ENCODE results near the gene LRTM1. TPM values are rescaled to one million over a fixed set of nuclear protein-coding genes. Genes with fewer than 3 reads are reported as not detected.

LRTM1 gene
- total RNA-seq, 1 experiment from 2014 or later, result not detected

- Histone ChIP-seq H3K79me2 (ENCODE audit: insufficient read depth, low read length) (no peaks in the 10 kb centered on the region), H3K9me3 (ENCODE audit: control insufficient read depth in 1 of 2, insufficient read depth in 1 of 2, low read depth in 1 of 2, low read length in 2 of 2) (peaks cover 0 to 9% of the 10 kb centered on the region in 2 experiments; a peak in 1 of 4 replicates), H3K36me3 (ENCODE audit: control insufficient read depth in 1 of 2, insufficient read depth in 2 of 2, low read length in 2 of 2) (no peaks in the 10 kb centered on the region), H3K27ac (ENCODE audit: low read depth, low read length) (no peak overlapping the region), H3K4me3 (replicated peaks in 1 of 2; ENCODE audit: low read depth in 1 of 2, low read length in 2 of 2) (no peak overlapping the region), H4K20me1 (ENCODE audit: insufficient read depth) (no peaks in the 10 kb centered on the region), H2AFZ (ENCODE audit: low read depth, low read length, poor library complexity, severe bottlenecking) (no peak overlapping the region), H3K9me2 (ENCODE audit: insufficient read depth) (no peaks in the 10 kb centered on the region), H3K27me3 (ENCODE audit: insufficient read depth, low read length) (no peaks in the 10 kb centered on the region), H3K4me2 (ENCODE audit: low read length) (no peak overlapping the region), H3K9ac (ENCODE audit: low read length) (no peak overlapping the region), H3K4me1 (ENCODE audit: control insufficient read depth in 1 of 2, insufficient read depth in 2 of 2, low read length in 2 of 2) (no peaks in the 10 kb centered on the region)
- ATAC-seq (no peak), DNase-seq (ENCODE audit: low read depth, low spot score) (no peak)
- no TSS peak for BruUV-seq (replicated peaks)
- ChIA-PET POLR2A (no interaction called here), CTCF (no interaction called here), RAD21 (ENCODE audit: low non-redundant PET in 1 of 2, low total read pairs in 2 of 2, uncharacterized antibody in 2 of 2, unreplicated experiment in 2 of 2) (no interaction called here)
- TF ChIP-seq ELF1 (IDR thresholded peaks at IDR 0.05; ENCODE audit: borderline replicate concordance, low read depth) (no peak), JUND (IDR thresholded peaks at IDR 0.05) (no peak), SRF (IDR thresholded peaks at IDR 0.05; ENCODE audit: low read depth) (no peak)
- TF ChIP-seq, protein P1, sequence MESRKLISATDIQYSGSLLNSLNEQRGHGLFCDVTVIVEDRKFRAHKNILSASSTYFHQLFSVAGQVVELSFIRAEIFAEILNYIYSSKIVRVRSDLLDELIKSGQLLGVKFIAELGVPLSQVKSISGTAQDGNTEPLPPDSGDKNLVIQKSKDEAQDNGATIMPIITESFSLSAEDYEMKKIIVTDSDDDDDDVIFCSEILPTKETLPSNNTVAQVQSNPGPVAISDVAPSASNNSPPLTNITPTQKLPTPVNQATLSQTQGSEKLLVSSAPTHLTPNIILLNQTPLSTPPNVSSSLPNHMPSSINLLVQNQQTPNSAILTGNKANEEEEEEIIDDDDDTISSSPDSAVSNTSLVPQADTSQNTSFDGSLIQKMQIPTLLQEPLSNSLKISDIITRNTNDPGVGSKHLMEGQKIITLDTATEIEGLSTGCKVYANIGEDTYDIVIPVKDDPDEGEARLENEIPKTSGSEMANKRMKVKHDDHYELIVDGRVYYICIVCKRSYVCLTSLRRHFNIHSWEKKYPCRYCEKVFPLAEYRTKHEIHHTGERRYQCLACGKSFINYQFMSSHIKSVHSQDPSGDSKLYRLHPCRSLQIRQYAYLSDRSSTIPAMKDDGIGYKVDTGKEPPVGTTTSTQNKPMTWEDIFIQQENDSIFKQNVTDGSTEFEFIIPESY (IDR thresholded peaks at IDR 0.05; ENCODE audit: extremely low read depth, insufficient replicate concordance, low read length), result no peak
- TF ChIP-seq, protein P2, sequence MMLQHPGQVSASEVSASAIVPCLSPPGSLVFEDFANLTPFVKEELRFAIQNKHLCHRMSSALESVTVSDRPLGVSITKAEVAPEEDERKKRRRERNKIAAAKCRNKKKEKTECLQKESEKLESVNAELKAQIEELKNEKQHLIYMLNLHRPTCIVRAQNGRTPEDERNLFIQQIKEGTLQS (IDR thresholded peaks at IDR 0.05), result no peak
- intact Hi-C loops (cut with micrococcal nuclease), result no loop called here
Measured at GRCh38 chr3:54917174-54917573, 10.7 kb downstream of the LRTM1 start.

- DNase-seq (ENCODE audit: low read depth, low spot score) (no peak), ATAC-seq (no peak)
- Histone ChIP-seq H3K4me2 (ENCODE audit: low read length) (no peak overlapping the region), H4K20me1 (ENCODE audit: insufficient read depth) (no peaks in the 10 kb centered on the region), H3K36me3 (ENCODE audit: control insufficient read depth in 1 of 2, insufficient read depth in 2 of 2, low read length in 2 of 2) (no peaks in the 10 kb centered on the region), H3K27me3 (ENCODE audit: insufficient read depth, low read length) (no peaks in the 10 kb centered on the region), H2AFZ (ENCODE audit: low read depth, low read length, poor library complexity, severe bottlenecking) (no peak overlapping the region), H3K9me2 (ENCODE audit: insufficient read depth) (no peaks in the 10 kb centered on the region), H3K9ac (ENCODE audit: low read length) (no peak overlapping the region), H3K4me3 (replicated peaks in 1 of 2; ENCODE audit: low read depth in 1 of 2, low read length in 2 of 2) (no peak overlapping the region), H3K79me2 (ENCODE audit: insufficient read depth, low read length) (no peaks in the 10 kb centered on the region), H3K9me3 (ENCODE audit: control insufficient read depth in 1 of 2, insufficient read depth in 1 of 2, low read depth in 1 of 2, low read length in 2 of 2) (peaks cover 0 to 9% of the 10 kb centered on the region in 2 experiments; a peak in 1 of 4 replicates), H3K4me1 (ENCODE audit: control insufficient read depth in 1 of 2, insufficient read depth in 2 of 2, low read length in 2 of 2) (no peaks in the 10 kb centered on the region), H3K27ac (ENCODE audit: low read depth, low read length) (no peak overlapping the region)
- RAD21 ChIA-PET (ENCODE audit: low non-redundant PET in 1 of 2, low total read pairs in 2 of 2, uncharacterized antibody in 2 of 2, unreplicated experiment in 2 of 2), result no interaction called here
- intact Hi-C loops (cut with micrococcal nuclease), result no loop called here
- TF ChIP-seq, protein P2 (IDR thresholded peaks at IDR 0.05), result no peak
- TF ChIP-seq CEBPB (IDR thresholded peaks at IDR 0.05; ENCODE audit: low read depth) (no peak), SRF (IDR thresholded peaks at IDR 0.05; ENCODE audit: low read depth) (no peak), RAD21 (IDR thresholded peaks at IDR 0.05; ENCODE audit: low read depth) (no peak), POLR2A (IDR thresholded peaks at IDR 0.05; ENCODE audit: borderline replicate concordance, extremely low read depth, insufficient read depth, insufficient read length) (no peak), ZFX (IDR thresholded peaks at IDR 0.05) (no peak), EGR1 (IDR thresholded peaks at IDR 0.05; ENCODE audit: low read depth) (no peak), EZH2 (IDR thresholded peaks at IDR 0.05) (no peak), SP1 (IDR thresholded peaks at IDR 0.05; ENCODE audit: low read depth) (no peak), ELF1 (IDR thresholded peaks at IDR 0.05; ENCODE audit: borderline replicate concordance, low read depth) (no peak), YY1 (IDR thresholded peaks at IDR 0.05; ENCODE audit: extremely low read depth, insufficient replicate concordance, low read depth, low read length) (no peak)
- TF ChIP-seq, protein P1 (IDR thresholded peaks at IDR 0.05; ENCODE audit: extremely low read depth, insufficient replicate concordance, low read length), result no peak
- no TSS peak for BruUV-seq (replicated peaks)
- CTCF ChIA-PET, result no interaction called here
- POLR2A ChIA-PET, result no interaction called here
Measured at GRCh38 chr3:54916732-54917131, 11.1 kb downstream of the LRTM1 start.

Measured in HCT116 (cell line).